B cell (primary cell): ENCODE data around the gene CTNNA3. TPM values are rescaled to one million over a fixed set of nuclear protein-coding genes. Genes with fewer than 3 reads are reported as not detected.

ENCODE experiments used
- ATAC-seq: fragments of 200-7000 bp; cut with Tn5 transposase; one replicate; pipeline ENCODE4 v1.10.0; 2021; ENCODE audit warnings: low read depth, mild to moderate bottlenecking, moderate number of reproducible peaks, moderate library complexity
- CTCF ChIA-PET: fragments of 350-600 bp; sonication (Branson Sonifier 250); formaldehyde crosslinking; loops from one replicate; lab custom pipeline; 2021; ENCODE audit warnings: antibody characterized with exemption, inconsistent platforms; lab: Charles Lee
- POLR2A ChIA-PET: fragments of 350-600 bp; sonication (Branson Sonifier 250); formaldehyde crosslinking; loops from one replicate; lab custom pipeline; 2021; ENCODE audit warnings: antibody characterized with exemption; lab: Charles Lee
- DNase-seq: peaks from one replicate; pipeline ENCODE4 v3.0.0; 2013
- H2AFZ ChIP-seq: 2 replicates; pipeline ENCODE4 v1.6.1; 2012; ENCODE audit warnings: mild to moderate bottlenecking, low read depth, low read length; ENCODE audit not compliant: insufficient read depth, poor library complexity, severe bottlenecking
- H3K27ac ChIP-seq, 2 donors: 1 replicate in 1 of 2; 2 replicates in 1 of 2; pipeline ENCODE4 v1.5.1; 2012 to 2013; ENCODE audit warnings: low read length in 2 of 2, mild to moderate bottlenecking in 2 of 2, moderate library complexity in 1 of 2
- H3K27me3 ChIP-seq, 4 experiments: fragments of 200-600 bp in 1 of 4; sonication (generic) in 1 of 4; replicated peaks in 1 of 4; 1 replicate in 2 of 4; 2 replicates in 2 of 4; pipeline versions ENCODE4 v1.6.1 to v1.7.0; 2013 to 2016; ENCODE audit warnings: low read length in 3 of 4, mild to moderate bottlenecking in 2 of 4, mixed read lengths in 1 of 4, moderate library complexity in 1 of 4; ENCODE audit not compliant: insufficient read depth in 4 of 4, control insufficient read depth in 3 of 4; ENCODE audit errors: control extremely low read depth in 1 of 4
- H3K36me3 ChIP-seq, 2 experiments: replicated peaks in 1 of 2; 1 replicate in 1 of 2; 2 replicates in 1 of 2; pipeline versions ENCODE4 v1.6.1 to v1.7.1; 2013; ENCODE audit warnings: low read length in 1 of 2; ENCODE audit not compliant: insufficient read depth in 2 of 2, control insufficient read depth in 1 of 2; ENCODE audit errors: control extremely low read depth in 1 of 2, extremely low read depth in 1 of 2
- H3K4me1 ChIP-seq, 2 donors: fragments of 200-600 bp in 1 of 2; sonication (generic) in 1 of 2; 1 replicate in 1 of 2; 2 replicates in 1 of 2; pipeline versions ENCODE4 v1.5.1 to v1.6.1; 2013 to 2017; ENCODE audit warnings: low read length in 2 of 2; ENCODE audit not compliant: control insufficient read depth in 2 of 2, insufficient read depth in 2 of 2
- H3K4me2 ChIP-seq: replicated peaks from 2 replicates; pipeline ENCODE3; 2012; ENCODE audit warnings: mild to moderate bottlenecking, low read depth, low read length; ENCODE audit not compliant: poor library complexity, severe bottlenecking
- H3K4me3 ChIP-seq, 5 experiments: fragments of 200-600 bp in 1 of 5; sonication (generic) in 1 of 5; 1 replicate in 3 of 5; 2 replicates in 2 of 5; pipeline versions ENCODE4 v1.5.1 to v1.7.0; 2011 to 2016; ENCODE audit warnings: low read length in 4 of 5, mild to moderate bottlenecking in 4 of 5, low read depth in 2 of 5, control low read depth in 1 of 5, moderate library complexity in 1 of 5; ENCODE audit not compliant: insufficient read depth in 1 of 5; ENCODE audit errors: control extremely low read depth in 1 of 5, extremely low read depth in 1 of 5
- H3K79me2 ChIP-seq: fragments of 200-600 bp; sonication (generic); one replicate; pipeline ENCODE4 v1.6.0; 2016; ENCODE audit warnings: low read length; ENCODE audit not compliant: control insufficient read depth, insufficient read depth
- H3K9ac ChIP-seq: fragments of 200-600 bp; sonication (generic); 2 replicates; pipeline ENCODE4 v1.6.1; 2017; ENCODE audit warnings: mild to moderate bottlenecking, low read length, moderate library complexity
- H3K9me3 ChIP-seq, 3 donors: one replicate each; pipeline versions ENCODE4 v1.6.1 to v1.7.1; 2013; ENCODE audit warnings: low read length in 2 of 3; ENCODE audit not compliant: control insufficient read depth in 2 of 3, insufficient read depth in 1 of 3; ENCODE audit errors: control extremely low read depth in 1 of 3
- H4K20me1 ChIP-seq: 2 replicates; pipeline ENCODE4 v1.6.0; 2012; ENCODE audit warnings: mild to moderate bottlenecking, low read length; ENCODE audit not compliant: insufficient read depth, control insufficient read depth, poor library complexity, severe bottlenecking
- H3K27ac Mint-ChIP-seq: one replicate; pipeline ENCODE4 v1.8.0; 2021; ENCODE audit warnings: mixed read lengths
- H3K27me3 Mint-ChIP-seq: one replicate; pipeline ENCODE4 v1.8.0; 2021; ENCODE audit warnings: mixed read lengths
- H3K4me1 Mint-ChIP-seq: one replicate; pipeline ENCODE4 v1.8.0; 2021; ENCODE audit warnings: mixed read lengths
- H3K4me3 Mint-ChIP-seq: one replicate; pipeline ENCODE4 v1.8.0; 2021; ENCODE audit warnings: mixed read lengths
- H3K9me3 Mint-ChIP-seq: one replicate; pipeline ENCODE4 v1.8.0; 2022; ENCODE audit warnings: mixed read lengths; ENCODE audit not compliant: insufficient read depth
- CTCF ChIP-seq: fragments of 200-600 bp; IDR thresholded peaks from one replicate; pipeline ENCODE4 v1.8.0; 2022; ENCODE audit warnings: antibody characterized with exemption, mild to moderate bottlenecking
- EZH2 ChIP-seq: IDR thresholded peaks from 2 replicates; pipeline ENCODE4 v1.6.1; 2012; ENCODE audit warnings: borderline replicate concordance, low read depth, mild to moderate bottlenecking, moderate library complexity, low read length; ENCODE audit not compliant: insufficient read depth, poor library complexity, severe bottlenecking
- WGBS: methylation state at CpG from one replicate; pipeline ENCODE4 v1.1.5; 2013; ENCODE audit warnings: missing lambda C conversion rate; ENCODE audit not compliant: insufficient coverage; 5-methylcytosine and 5-hydroxymethylcytosine counted together
- intact Hi-C: fragments of 100-400 bp; cut with micrococcal nuclease; formaldehyde crosslinking; loops from one replicate; pipeline ENCODE4 v1.10.0; 2022
- polyA plus RNA-seq: library from polyadenylated mRNA; depleted of rRNA; stranded (reverse); fragments of >200 nt; gene quantifications from 2 replicates; pipeline ENCODE4 v1.2.3, GENCODE V29; 2012
- total RNA-seq, 2 donors: library from RNA; stranded (reverse); fragments of 120-200 nt in 1 of 2; gene quantifications; 1 replicate in 1 of 2; 2 replicates in 1 of 2; pipeline versions ENCODE4 v1.2.3 to v1.2.4, GENCODE V29; 2013 to 2022

The CTNNA3 gene
- total and polyA plus RNA-seq, 2 donors (not counting 1 experiment from before 2014, with no cell fraction given): 0.01 TPM; not detected in 1

- peaks cover 0 to 3% (median 0%) of the 10 kb centered on the region in 3 donors for H3K9me3 ChIP-seq
- POLR2A ChIA-PET: no interaction called here
- no peaks in the 10 kb centered on the region for H3K27me3 ChIP-seq
- no peaks in the 10 kb centered on the region for H3K79me2 ChIP-seq
- DNase-seq: no peak
- no peak overlapping the region for H3K4me3 ChIP-seq
- no peak overlapping the region for H3K4me3 Mint-ChIP-seq
- H3K36me3 ChIP-seq: no peaks in the 10 kb centered on the region
- no peak for TF ChIP-seq EZH2
- no peak for TF ChIP-seq CTCF
- WGBS: 17% methylated on average over 1 of the region's 2 CpGs
- no peaks in the 10 kb centered on the region for H3K4me1 ChIP-seq
- H3K9ac ChIP-seq: no peak overlapping the region
- intact Hi-C loops: no loop called here
- no peak overlapping the region for H3K4me2 ChIP-seq
- H4K20me1 ChIP-seq: no peaks in the 10 kb centered on the region
- H3K9me3 Mint-ChIP-seq: no peaks in the 10 kb centered on the region
- CTCF ChIA-PET: no interaction called here
- no peaks in the 10 kb centered on the region for H3K4me1 Mint-ChIP-seq
- H3K27ac ChIP-seq: no peak overlapping the region
- ATAC-seq: no peak
- no peak overlapping the region for H3K27ac Mint-ChIP-seq
- H3K27me3 Mint-ChIP-seq: no peaks in the 10 kb centered on the region
- H2AFZ ChIP-seq: no peak overlapping the region
Measured at GRCh38 chr10:67036808-67037207, 659.2 kb downstream of the CTNNA3 start.

GRCh38 chr10:67033878-67034277, 662.1 kb downstream of the CTNNA3 start:
- Histone ChIP-seq H3K27ac (no peak overlapping the region), H3K36me3 (no peaks in the 10 kb centered on the region), H4K20me1 (no peaks in the 10 kb centered on the region), H3K79me2 (no peaks in the 10 kb centered on the region), H3K9ac (no peak overlapping the region), H2AFZ (no peak overlapping the region), H3K27me3 (no peaks in the 10 kb centered on the region), H3K4me1 (no peaks in the 10 kb centered on the region), H3K4me3 (no peak overlapping the region), H3K4me2 (no peak overlapping the region), H3K9me3 (peaks cover 0 to 3% (median 0%) of the 10 kb centered on the region in 3 donors)
- H3K4me3 Mint-ChIP-seq: no peak overlapping the region
- WGBS: 97% methylated on average over 6 of the region's 9 CpGs
- TF ChIP-seq EZH2 (no peak), CTCF (no peak)
- H3K9me3 Mint-ChIP-seq: no peaks in the 10 kb centered on the region
- no peak overlapping the region for H3K27ac Mint-ChIP-seq
- ChIA-PET POLR2A (no interaction called here), CTCF (no interaction called here)
- no peaks in the 10 kb centered on the region for H3K4me1 Mint-ChIP-seq
- intact Hi-C loops: no loop called here
- no peak for ATAC-seq
- H3K27me3 Mint-ChIP-seq: no peaks in the 10 kb centered on the region
- no peak for DNase-seq
